ENCODE results near the gene PRDX6.

DNA sequence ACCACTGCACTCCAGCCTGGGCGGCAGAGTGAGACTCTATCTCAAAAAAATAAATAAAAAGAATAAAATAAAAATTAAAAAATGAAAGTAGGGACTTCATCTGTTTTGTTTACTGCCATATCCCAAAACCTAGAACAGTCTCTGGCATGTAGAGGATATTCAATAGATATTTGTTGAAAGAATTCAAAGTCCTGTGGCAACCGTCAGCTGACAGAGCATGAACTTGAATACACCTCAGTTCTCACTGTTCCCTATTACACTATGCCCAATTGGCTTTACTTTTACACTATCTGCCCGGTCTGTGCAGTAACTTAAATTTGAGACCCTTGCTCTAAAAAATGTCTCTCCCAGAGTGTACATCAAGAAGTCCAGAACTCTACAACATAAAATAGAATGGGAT, 46.2 kb downstream of the PRDX6 start:
- TF ChIP-seq, protein P1, sequence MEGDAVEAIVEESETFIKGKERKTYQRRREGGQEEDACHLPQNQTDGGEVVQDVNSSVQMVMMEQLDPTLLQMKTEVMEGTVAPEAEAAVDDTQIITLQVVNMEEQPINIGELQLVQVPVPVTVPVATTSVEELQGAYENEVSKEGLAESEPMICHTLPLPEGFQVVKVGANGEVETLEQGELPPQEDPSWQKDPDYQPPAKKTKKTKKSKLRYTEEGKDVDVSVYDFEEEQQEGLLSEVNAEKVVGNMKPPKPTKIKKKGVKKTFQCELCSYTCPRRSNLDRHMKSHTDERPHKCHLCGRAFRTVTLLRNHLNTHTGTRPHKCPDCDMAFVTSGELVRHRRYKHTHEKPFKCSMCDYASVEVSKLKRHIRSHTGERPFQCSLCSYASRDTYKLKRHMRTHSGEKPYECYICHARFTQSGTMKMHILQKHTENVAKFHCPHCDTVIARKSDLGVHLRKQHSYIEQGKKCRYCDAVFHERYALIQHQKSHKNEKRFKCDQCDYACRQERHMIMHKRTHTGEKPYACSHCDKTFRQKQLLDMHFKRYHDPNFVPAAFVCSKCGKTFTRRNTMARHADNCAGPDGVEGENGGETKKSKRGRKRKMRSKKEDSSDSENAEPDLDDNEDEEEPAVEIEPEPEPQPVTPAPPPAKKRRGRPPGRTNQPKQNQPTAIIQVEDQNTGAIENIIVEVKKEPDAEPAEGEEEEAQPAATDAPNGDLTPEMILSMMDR (IDR thresholded peaks at IDR 0.05) = no peak
- TF ChIP-seq POLR2A (IDR thresholded peaks at IDR 0.05) (no peak), EP300 (IDR thresholded peaks at IDR 0.05) (no peak), POLR2AphosphoS5 (IDR thresholded peaks at IDR 0.05) (no peak)

All from upper lobe of left lung (tissue), 4 donors.